Endothelial cell of umbilical vein (primary cell): ENCODE measurements around the gene WDHD1.

Experiments used
- EZH2 ChIP-seq: IDR thresholded peaks from 2 replicates; pipeline ENCODE4 v1.6.1; 2012; ENCODE audit warnings: borderline replicate concordance, low read depth, mild to moderate bottlenecking, moderate library complexity, low read length, inconsistent platforms; ENCODE audit not compliant: severe bottlenecking
- FOS ChIP-seq: IDR thresholded peaks from 2 replicates; pipeline ENCODE4 v1.6.1; 2011; ENCODE audit warnings: mild to moderate bottlenecking, low read length, moderate library complexity, borderline replicate concordance; ENCODE audit not compliant: insufficient read depth
- GATA2 ChIP-seq: IDR thresholded peaks from 2 replicates; pipeline ENCODE4 v1.7.0; 2011; ENCODE audit warnings: low read depth, mild to moderate bottlenecking, moderate library complexity, mixed read lengths, low read length; ENCODE audit not compliant: insufficient read length, insufficient read depth
- JUN ChIP-seq: IDR thresholded peaks from 2 replicates; pipeline ENCODE4 v1.6.1; 2011; ENCODE audit warnings: borderline replicate concordance, low read depth; ENCODE audit not compliant: insufficient read length, insufficient read depth
- MYC ChIP-seq: IDR thresholded peaks from one replicate; pipeline ENCODE4 v1.6.1; 2011; ENCODE audit warnings: mild to moderate bottlenecking, low read depth, low read length
- POLR2A ChIP-seq: IDR thresholded peaks from 2 replicates; pipeline ENCODE4 v1.6.1; 2012; ENCODE audit warnings: low read depth, mild to moderate bottlenecking, control low read depth, low read length
- POLR2AphosphoS5 ChIP-seq: IDR thresholded peaks from 2 replicates; pipeline ENCODE4 v1.6.1; 2012; ENCODE audit warnings: low read depth, mild to moderate bottlenecking, control low read depth, low read length, moderate library complexity; ENCODE audit not compliant: insufficient read depth
- TF ChIP-seq, protein P1 (sequence below), 2 donors: IDR thresholded peaks; 1 replicate in 1 of 2; 2 replicates in 1 of 2; pipeline ENCODE4 v1.5.1; 2011; ENCODE audit warnings: low read length in 2 of 2, mild to moderate bottlenecking in 2 of 2, moderate library complexity in 2 of 2, control low read depth in 1 of 2, inconsistent platforms in 1 of 2, low read depth in 1 of 2; ENCODE audit not compliant: insufficient read depth in 1 of 2; ENCODE audit errors: extremely low read depth in 1 of 2
- TF ChIP-seq, protein P2 (sequence below): IDR thresholded peaks from 2 replicates; pipeline ENCODE4 v1.6.1; 2011; ENCODE audit not compliant: insufficient read depth, insufficient read length

DNA sequence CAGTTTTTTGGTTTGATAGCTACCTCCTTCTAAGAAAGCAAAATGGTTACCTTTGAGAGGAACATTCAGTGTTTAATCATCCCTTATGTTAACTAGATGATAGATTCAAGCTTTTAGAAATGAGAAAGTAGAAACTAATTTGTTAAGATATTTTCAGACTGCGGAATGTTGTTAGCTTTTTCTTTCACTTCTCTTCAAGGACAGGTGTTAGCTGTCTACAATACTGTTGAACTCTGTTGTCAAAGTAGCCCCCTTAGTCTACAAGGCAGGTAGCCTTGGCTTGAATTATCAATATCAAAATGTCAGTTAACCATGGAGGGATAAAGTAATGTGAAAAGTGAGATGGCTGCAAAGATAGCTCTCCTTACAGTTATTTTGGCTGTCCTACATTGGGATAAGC lies 39.3 kb upstream of the WDHD1 start:
- TF ChIP-seq, protein P1, sequence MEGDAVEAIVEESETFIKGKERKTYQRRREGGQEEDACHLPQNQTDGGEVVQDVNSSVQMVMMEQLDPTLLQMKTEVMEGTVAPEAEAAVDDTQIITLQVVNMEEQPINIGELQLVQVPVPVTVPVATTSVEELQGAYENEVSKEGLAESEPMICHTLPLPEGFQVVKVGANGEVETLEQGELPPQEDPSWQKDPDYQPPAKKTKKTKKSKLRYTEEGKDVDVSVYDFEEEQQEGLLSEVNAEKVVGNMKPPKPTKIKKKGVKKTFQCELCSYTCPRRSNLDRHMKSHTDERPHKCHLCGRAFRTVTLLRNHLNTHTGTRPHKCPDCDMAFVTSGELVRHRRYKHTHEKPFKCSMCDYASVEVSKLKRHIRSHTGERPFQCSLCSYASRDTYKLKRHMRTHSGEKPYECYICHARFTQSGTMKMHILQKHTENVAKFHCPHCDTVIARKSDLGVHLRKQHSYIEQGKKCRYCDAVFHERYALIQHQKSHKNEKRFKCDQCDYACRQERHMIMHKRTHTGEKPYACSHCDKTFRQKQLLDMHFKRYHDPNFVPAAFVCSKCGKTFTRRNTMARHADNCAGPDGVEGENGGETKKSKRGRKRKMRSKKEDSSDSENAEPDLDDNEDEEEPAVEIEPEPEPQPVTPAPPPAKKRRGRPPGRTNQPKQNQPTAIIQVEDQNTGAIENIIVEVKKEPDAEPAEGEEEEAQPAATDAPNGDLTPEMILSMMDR (IDR thresholded peaks at IDR 0.05; ENCODE audit: extremely low read depth in 1 of 2, insufficient read depth in 1 of 2, low read depth in 1 of 2, low read length in 2 of 2) = no peak
- TF ChIP-seq EZH2 = no peak
- no peak for TF ChIP-seq POLR2A
- TF ChIP-seq, protein P2, sequence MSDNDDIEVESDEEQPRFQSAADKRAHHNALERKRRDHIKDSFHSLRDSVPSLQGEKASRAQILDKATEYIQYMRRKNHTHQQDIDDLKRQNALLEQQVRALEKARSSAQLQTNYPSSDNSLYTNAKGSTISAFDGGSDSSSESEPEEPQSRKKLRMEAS = no peak
- TF ChIP-seq MYC = no peak
- no peak for TF ChIP-seq JUN
- no peak for TF ChIP-seq FOS
- no peak for TF ChIP-seq POLR2AphosphoS5
- no peak for TF ChIP-seq GATA2
